GM21447 (cell line): ENCODE measurements around the gene IQCN.

Source experiments
- ATAC-seq: cut with Tn5 transposase; IDR thresholded peaks from one replicate; pipeline ENCODE4 v1.9.1; 2021; ENCODE audit not compliant: unreplicated experiment

IQCN gene

DNA sequence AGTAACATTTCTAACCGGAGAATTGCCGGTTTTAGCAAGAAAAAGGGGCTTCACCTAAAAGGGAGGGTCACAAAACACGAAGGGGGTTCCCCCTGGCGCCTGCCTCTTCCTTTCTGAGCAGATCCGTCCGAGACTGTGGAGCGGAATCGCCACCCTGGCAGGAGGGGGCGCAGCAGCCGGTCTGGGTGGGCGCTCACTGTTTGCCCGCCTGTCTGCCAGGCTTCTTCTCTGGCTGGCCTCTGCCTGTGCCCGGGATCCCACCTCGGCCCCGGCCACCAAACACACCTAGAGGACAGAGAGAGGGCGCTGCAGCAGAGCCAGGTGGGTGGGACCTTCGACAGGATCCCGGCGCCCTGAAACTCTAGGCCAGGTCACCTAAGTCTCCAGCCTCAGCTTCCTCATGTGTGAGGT, 33.0 kb upstream of the IQCN start:
- ATAC-seq = no peak

DNA sequence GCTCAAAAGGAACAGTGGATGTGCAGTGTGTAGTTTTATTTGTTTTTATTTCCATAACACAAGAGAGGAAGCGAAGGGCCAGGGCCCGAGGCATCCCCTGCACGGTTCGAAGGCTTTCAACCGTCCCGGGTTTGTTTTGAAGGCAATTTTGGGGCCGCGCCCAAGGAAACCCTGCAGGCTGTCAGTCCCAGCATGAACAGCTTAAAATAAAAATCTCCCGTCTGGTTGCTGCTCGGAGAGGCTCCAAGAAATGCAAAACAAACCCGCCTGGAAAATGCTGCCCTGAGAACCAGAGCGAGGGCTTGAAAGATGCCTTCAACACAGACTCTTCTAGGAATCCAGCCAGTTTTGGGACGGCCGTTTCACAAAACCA, 32.6 kb upstream of the IQCN start:
- ATAC-seq = no peak

DNA sequence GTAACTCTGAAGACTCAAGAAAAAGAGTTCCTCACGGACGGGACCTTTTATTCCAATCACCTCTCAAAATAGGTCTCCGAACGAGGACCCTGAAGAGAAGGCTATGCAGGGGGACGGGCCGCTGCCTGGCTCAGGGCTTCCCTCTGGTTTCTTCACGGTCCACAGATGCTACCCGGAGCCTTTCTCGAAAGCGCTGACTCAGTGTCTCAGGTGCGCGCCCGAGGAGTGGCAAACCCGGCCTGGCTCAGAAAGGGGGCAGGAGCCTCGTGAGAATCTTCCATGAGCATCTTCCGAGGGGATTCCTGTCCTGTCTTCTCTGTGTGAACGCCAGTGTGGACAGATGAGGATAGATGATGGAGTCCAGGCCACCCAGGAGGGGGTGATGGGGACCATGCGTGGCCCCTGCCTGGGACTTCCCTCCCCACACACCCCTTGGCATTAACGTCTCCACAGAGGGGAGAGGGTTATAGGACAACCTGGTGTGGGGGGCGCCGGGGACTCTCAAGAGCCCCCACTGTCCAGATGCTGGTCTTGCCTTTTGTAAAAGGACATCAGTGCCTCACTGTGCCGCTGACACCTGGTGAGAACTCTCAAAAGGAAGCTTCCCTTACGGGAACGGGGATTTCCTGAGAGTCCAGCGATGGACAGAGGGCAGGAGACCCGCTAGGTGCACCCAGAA, 32.1 kb upstream of the IQCN start:
- ATAC-seq = no peak

DNA sequence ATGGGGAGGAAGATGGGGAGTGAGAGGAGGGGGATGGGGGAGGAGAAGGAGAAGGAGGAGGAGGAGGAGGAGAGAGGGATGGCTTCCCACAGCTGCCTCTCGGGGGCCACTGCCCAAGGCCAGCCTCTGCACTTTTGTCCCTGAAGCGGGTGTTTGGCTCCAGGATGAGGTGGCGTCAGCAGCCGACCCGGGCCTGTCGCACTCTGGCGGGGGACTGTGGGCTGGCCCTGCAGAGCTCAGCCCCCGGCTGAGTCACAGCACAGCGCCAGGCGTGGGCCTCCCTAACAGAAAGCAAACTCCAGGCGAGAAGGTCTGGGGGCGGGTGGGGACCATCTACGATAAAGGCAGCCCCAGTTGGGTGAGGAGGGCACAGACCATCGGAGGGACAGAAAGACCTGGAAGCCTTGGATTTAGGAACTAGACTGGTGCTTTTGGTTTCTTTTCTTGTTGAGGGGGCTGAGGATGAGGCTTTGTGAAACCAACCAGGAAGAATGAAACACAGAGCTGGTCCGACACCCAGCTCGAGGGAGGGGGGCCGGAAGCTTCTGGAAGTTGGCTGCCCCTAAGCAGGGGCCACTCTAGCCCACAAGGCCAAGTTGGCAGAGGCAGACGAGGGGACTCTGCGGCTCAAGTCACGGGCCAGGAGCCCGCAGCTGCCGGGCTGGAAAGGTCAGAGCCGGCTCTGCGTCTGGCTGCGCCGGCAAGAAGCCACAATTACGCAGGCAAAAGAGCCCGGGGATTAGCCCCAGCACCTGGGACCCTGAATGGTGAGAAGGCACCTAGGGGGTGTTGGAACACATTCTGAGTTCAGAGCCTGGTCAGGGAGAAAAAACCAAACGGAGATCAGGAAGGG, 30.4 kb upstream of the IQCN start:
- peak; percentile 37 for ATAC-seq

DNA sequence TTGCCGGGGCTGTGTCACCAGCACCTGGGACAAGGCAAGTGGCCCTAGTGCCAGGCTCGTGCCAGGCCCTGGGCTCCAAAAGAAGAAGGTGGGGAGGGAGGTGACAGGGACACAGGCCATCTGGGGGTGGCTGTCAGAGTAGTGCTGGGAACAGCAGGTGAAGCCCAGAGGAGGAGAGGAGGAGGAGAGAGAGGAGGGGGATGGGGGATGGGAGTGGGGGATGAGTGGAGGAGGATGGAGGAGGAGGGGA, 29.9 kb upstream of the IQCN start:
- ATAC-seq = no peak

DNA sequence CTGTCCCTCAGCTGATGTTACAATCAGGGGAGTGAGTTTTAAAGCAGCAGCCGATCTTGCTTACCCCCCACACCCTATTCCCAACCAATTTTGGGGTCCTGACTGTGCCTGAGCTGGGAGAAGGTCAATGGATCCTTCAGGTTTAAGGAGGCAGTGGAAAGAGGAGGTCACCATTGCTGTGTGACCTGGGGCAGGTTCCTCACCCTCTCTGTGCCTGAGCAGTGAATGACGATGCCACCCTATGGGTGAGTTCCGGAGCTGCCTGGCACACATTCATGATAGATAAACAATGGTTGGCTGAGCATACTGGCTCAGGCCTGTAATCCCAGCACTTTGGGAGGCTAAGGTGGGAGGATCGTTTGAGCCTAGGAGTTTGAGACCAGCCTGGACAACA, 27.5 kb upstream of the IQCN start:
- no peak for ATAC-seq

DNA sequence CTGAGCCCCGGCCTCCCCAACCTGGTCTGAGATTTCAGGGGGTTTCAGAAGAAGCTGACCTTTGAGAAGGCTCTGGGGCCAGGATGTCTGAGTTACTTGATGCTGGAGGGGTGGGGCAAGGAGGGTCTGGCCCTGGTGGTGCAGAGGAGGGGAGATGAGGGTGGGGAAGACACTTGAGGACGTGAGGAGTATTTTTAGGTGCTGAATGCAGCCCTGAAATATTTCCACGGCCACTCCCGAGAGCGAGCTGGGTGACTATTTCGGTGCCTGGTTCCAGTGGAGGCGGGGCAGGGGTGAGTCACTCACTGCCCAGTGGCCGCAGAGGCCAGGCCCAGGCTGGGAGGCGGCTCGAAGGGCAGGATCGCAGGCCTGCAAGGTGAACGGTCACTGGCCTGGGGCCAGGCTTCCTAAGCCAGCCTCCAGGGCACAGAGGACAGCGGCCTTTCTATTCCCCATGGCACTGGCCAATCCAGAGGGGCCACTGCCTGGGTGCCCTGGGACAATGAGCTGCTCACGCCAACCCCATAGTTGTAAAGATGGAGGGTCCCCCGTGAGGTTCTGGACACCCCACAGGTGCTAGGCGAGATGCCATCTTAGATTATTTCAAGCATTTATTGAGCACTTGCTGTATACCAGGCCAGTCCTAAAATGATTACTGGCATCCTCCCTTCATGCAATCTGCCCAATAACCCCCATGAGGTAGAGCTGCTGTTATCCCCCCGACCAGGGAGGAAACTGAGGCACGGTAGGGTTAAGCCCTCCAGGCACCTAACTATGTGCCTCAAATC, 26.9 kb upstream of the IQCN start:
- ATAC-seq = no peak

DNA sequence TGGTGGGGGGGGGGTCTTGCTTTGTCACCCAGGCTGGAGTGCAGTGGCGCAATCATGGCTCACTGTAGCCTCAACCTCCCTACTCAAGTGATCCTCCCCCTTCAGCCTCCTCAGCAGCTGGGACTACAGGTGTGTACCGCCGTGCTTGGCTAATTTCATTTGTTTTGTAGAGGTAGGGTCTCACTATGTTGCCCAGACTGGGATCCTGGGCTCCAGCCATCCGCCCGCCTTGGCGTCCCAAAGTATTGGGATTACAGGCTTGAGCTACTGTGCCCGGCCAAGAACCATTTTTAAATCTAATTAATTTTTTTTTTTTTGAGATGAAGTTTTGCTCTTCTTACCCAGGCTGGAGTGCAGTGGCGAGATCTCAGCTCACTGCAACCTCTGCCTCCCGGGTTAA, 25.4 kb upstream of the IQCN start:
- no peak for ATAC-seq

DNA sequence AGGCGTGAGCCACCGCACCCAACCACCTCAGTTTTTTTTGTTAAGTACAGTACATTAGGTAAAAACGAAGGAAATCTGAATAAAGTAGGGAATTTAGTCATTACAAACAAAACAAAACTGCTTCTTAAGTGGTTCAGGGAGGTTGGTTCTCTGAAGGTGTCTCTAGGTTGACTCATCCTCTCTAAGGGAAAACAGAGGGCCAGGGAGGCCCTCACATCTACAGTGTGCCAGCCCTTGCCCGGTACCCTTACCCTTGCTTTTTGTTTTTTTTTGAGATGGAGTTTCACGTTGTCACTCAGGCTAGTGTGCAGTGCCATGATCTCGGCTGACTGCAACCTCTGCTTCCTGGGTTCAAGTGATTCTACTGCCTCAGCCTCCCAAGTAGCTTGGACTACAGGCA, 24.3 kb upstream of the IQCN start:
- ATAC-seq = no peak

DNA sequence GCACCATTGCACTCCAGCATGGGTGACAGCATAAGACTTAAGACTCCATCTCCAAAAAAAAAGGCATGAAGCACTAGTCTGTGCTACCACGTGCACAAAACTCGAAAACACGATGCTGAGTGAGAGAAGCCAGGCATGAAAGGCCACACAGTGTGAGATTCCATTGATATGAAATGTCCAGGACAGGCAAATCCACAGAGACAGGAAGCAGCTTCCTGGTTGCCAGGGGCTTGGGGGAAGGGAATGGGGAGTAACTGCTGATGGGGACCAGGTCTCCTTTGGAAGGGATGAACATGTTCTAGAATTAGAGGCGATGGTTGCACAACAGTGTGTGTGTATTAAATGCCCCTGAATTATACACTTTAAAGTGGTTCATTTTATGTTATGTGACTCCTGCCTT, 23.1 kb upstream of the IQCN start:
- ATAC-seq = no peak

DNA sequence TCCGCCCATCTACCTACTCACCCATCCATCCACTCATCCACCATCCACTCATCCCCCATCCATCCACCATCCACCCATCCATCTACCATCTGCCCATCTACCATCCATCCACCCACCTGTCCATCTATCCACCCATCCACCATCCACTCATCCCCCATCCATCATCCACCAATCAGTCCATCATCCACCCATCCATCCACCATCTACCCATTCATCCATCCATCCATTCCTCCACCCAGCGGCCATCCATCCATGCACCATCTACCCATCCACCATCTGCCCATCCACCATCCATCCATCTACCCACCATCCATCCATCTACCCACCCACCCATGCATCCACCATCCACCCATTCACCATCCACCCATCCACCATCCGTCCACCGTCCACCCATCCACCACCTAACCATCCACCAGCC, 20.8 kb upstream of the IQCN start:
- no peak for ATAC-seq

DNA sequence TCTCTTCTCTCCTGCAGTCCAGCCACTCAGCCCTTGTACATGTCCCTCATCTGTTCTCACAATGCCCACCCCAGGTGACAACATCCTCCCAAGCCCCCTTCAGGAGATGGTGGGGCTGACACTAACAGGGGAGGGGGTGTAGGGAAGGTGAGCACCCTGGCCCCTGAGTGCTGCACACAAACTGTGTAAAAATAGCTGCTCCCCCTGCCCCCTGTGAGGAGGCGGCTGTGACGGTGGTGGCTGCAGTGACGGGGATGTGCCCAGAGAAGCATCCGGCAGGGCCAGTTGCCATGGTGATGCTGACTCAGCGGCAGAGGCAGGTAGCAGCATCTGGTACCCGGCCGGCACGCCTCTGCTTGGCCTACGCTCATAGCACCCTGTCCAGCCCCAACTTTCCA, 20.2 kb upstream of the IQCN start:
- no peak for ATAC-seq

DNA sequence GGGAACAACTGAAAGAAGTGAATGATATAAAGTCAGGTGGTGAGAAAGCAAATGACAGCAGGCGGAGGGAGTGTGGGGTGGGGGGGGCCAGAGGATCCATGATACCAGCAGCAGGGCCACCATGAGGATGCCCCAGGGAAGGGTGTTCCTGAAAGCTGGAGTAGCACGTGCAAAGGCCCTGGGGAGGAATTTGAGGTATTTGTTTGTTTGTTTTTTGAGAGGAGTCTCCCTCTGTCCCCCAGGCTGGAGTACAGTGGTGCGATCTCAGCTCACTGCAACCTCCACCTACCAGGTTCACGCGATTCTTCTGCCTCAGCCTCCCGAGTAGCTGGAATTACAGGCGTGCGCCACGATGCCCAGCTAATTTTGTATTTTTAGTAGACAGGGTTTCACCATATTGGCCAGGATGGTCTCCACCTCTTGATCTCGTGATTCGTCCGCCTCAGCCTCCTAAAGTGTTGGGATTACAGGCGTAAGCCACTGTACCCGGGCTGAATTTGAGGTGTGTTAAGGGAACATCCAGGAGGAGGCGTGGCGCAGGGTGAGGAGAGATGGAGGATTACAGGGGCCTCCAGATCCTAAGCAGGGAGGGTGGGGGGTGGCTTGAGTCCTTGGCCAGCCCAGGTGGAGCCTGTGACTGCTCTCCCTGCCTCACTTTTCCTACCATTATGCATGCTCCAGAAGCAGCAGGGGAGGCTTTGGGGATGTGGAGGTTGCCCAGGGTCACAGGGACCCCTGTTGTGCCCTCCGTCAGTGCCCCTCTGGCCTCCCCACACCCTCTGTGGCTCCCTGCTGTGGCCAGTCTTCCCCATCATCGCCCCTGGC, 19.6 kb upstream of the IQCN start:
- no peak for ATAC-seq

DNA sequence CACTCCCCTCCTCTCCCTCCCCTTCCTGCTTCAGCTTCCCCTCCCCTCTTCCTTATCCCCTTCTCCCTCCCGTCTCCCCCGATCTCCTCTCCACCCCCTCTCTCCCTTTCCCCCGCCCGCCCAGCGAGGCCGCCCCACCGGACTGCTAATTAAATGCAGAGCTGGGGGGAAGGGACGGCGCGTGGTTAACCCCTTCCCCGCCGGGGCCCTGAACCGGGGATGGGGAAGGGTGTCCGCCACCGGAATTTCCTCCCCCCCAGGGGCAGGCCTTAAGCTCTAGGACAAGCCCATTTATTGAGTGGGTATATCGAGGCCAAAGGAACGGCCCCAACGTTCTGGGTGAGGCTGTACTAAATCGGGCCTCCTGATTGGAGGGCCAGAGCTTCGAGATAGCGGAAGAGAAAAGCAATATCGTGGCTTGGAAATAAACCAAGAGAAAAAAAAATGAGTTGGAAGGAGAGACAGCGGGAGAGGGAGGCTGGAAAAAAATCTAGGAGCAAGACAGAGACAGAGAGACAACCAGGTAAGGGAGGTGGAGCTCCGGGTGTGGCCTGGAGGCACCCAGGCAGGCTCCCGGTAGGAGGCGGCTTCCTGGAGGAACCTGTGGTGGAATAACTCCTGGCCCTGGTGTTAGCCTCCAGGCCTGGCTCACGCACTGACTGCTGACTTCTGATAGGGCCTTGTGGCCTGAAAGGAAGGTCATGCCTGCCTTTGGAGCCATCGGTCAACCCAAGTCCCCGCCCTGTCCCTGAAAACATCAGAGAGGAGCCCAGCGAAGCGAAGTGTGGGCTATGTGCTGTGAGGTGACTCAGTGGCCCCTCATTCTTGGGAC, 18.8 kb upstream of the IQCN start:
- no peak for ATAC-seq

DNA sequence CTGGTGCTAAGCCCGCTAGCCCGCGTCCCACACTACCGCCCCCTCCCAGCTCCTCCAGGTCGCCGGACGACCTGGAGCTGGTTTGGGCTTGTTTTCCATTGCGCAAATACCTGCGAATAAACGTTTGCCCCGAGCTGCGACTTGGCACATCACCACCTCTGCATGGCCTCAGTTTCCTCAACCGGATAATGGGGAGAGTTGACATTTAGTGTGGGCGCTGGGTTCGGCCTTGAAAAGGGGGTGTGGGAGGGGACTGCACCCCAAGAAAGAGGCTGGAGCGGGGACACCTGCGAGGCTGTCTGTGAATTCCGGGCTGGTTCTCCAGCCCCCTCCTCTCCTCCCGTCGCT, 18.2 kb upstream of the IQCN start:
- ATAC-seq = no peak

DNA sequence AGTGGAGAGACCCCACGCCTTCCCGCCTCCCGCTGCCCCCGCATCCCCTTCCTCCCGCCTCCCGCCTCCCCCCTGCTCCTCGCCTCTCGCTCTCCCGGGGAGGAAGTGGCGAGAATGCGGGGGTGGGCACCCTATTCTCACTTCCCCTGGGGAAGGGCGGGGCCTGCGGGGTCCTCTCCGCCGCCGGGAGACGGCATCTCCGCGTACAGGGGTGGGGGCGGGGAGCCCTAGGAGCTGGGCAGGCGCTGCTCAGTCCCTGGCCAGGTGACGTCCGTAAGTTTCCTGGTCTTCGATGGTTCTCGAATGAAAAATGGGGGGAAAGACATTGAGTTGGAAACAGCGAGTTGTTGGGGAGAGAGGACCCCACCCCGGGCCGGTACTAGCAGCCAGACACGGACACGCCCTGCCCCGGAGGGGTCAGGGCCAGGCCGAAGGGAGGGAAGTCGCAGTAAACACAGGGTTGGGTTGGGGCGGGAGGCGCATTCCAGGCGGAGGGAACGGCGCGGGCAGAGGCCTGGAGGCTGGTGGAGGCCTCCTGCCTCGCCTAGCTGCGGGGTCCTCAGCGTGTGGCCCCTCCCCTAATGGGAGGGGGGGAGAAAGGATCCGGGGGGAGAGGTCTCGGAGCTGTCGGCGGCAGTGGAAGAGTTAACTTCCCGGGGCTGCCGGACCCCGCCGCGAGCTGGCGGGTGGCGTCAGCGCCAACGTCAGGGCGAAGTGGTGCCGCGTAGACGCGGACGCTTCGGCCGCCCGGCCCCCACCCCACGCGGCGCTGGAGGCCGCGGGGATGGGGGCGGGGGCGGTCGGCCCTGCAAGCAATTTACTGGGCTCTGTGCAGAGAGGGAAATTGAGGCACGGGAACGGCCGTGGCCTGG, 17.6 kb upstream of the IQCN start:
- ATAC-seq = peak; percentile 49

DNA sequence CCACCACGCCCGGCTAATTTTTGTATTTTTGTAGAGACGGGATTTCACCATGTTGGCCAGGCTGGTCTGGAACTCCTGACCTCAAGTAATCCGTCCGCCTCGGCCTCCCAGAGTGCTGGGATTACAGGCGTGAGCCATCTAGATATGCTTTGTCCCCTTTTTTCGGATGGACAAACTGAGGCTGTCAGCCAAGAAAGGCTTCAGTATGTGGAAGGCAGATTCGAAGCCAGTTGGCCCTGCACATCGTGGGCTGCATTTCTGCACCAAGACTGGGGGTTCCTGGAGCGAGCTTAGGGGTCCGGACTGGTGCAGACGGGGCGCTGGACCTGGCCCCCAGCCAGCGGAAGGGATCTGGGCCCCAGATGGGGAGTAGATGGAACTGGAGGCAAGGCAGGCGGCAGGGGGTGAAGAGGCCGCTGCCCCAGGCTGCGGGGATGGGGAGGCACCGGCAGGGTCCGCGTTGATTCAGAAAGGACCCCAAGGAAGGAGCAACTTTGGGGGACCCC, 16.8 kb upstream of the IQCN start:
- peak; percentile 6 for ATAC-seq

DNA sequence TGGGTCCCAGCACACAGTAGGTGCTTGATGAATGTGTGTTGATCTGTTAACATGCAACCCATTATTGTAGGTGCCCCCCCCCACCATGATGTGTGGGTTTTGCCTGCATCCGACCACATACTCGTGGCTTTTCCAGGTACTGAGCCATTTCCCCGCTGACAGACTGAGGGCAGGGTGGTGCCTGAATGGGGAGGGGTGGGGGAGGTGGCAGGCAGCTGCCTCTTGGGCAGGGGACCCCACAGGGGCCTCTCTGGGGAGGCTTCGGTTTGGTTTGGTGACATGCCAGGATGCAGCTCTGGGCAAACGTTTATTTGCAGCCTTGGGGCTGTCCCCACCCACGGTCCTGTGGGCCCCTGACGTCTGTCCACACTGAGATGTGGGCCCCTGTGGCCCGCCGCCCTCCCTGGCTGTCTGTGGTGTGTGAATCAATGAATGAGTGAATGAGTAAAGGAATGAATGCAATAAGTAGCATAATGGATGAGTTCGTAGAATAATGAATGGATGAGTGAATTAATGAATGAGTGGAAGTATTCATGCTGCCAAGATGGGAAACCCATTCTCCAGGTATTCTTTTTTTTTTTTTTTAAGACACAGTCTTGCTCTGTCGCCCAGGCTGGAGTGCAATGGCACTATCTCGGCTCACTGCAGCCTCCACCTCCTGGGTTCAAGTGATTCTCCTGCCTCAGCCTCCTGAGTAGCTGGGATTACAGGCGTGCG, 16.2 kb upstream of the IQCN start:
- no peak for ATAC-seq
